ENCODE results near the gene SPINK9.

Gene SPINK9, protein sequence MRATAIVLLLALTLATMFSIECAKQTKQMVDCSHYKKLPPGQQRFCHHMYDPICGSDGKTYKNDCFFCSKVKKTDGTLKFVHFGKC

DNA sequence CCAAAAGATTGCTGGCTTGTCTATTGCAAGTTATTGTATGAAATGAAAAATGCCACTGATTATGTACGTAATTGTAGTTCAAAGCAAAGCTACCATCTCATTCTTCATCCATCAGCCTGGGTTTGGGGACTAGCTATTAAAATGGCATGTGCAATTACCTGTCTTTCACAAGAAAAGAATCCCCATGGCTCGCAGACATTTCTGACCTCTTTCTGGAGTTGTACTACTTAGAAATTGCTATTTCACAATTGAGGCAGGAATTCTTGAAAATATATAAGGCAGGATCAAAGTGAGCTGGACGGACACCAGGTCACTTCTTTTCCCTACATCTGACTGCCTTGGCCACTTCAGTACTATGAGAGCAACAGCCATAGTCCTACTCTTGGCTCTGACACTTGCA lies at the start of gene SPINK9:
Gene SPINK9 (plus strand): TSS at position 301 of the 400 bp plus-strand sequence. CDS start 55 bp downstream, at position 356.
- TF ChIP-seq, protein P1, sequence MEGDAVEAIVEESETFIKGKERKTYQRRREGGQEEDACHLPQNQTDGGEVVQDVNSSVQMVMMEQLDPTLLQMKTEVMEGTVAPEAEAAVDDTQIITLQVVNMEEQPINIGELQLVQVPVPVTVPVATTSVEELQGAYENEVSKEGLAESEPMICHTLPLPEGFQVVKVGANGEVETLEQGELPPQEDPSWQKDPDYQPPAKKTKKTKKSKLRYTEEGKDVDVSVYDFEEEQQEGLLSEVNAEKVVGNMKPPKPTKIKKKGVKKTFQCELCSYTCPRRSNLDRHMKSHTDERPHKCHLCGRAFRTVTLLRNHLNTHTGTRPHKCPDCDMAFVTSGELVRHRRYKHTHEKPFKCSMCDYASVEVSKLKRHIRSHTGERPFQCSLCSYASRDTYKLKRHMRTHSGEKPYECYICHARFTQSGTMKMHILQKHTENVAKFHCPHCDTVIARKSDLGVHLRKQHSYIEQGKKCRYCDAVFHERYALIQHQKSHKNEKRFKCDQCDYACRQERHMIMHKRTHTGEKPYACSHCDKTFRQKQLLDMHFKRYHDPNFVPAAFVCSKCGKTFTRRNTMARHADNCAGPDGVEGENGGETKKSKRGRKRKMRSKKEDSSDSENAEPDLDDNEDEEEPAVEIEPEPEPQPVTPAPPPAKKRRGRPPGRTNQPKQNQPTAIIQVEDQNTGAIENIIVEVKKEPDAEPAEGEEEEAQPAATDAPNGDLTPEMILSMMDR (IDR thresholded peaks at IDR 0.05; ENCODE audit: low read depth, low read length, missing control alignments): no peak
- no peak for DNase-seq (ENCODE audit: low read depth)
- H3K4me3 ChIP-seq (ENCODE audit: low read depth, low read length): no peak within 1 kb of the TSS

DNA sequence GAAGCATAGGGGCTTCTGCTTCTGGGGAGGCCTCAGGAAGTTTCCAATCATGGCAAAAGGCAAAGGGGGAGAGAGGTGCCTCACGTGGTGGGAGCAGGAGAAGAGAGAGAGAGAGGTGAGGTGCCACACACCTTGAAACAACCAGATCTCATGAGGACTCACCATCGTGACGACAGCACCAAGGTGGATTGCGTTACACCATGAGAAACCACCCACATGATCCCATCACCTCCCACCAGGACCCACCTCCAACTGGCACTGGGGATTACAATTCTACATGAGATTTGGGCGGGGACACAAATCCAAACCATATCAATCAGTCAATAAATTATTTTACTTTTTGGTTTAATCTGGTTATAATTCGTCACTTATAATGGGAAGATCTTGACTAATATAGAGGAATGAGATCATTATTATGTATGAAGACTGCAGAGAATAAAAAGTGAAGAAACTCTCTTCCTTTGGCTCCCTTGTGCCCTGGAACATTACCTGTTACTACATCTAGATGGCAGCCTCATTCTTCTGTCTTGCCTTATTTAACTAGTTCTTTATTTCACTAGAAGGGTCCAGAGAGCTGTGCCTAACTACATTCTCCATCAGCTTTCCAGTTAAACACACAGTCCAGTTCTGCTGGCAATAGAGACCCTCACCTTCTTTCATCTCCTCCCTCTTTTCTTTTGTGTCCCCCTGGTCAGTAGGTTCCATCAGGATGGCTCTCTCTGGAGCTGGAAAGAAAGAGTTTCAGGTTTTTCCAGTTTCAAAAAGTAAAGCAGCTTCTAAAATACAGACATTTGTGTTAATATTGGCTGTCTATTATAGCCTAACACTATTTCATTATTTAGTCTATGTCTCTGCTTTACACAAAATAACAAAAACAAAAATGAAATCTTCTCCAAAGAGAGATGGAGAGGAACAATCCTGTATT lies 44.8 kb upstream of the SPINK9 start:
- DNase-seq (ENCODE audit: low read depth): no peak
- H3K4me3 ChIP-seq (ENCODE audit: low read depth, low read length): no peak overlapping the region
- TF ChIP-seq, protein P1 (IDR thresholded peaks at IDR 0.05; ENCODE audit: low read depth, low read length, missing control alignments): peak; percentile 33

DNA sequence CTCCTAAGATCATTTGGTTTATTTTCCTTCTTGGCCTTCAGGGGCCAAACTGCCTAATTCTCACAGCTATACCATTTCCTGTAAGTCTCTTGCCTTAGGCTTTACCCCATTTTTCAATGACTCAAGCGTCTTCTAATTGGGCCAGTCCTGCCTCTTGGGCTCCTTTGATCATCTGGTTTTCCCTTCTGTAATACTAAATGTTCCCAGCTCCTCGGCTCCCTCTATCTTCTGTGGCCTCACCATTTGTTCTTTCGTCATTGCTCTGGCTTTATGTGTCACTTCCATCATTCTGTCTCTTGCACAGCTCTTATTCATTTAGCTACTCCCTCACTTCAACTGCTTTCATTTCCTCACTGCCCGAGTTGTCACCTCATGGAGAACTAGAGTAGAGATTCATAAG lies 37.6 kb upstream of the SPINK9 start:
- no peak for DNase-seq (ENCODE audit: low read depth)
- H3K4me3 ChIP-seq (ENCODE audit: low read depth, low read length): no peak overlapping the region
- TF ChIP-seq, protein P1 (IDR thresholded peaks at IDR 0.05; ENCODE audit: low read depth, low read length, missing control alignments): no peak

DNA sequence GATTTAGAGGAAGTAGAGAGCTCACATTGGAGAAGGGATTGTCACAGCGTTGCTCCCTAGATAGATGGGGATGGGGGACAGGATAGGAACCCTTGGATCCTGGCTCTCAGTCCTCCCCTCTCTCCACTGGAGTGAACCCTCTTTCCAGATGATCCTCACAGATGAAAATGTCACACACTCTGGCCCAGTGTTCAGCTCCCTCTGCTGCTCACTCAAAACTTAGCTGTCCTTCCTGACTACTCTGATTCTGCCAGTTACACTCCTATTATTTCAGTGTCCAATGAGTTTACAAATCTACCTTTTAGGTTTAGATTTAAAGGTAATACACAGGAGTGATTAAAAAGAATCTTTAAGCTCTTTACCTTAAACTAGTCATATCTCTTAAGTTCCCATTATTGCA lies 28.9 kb upstream of the SPINK9 start:
- TF ChIP-seq, protein P1 (IDR thresholded peaks at IDR 0.05; ENCODE audit: low read depth, low read length, missing control alignments): no peak
- DNase-seq (ENCODE audit: low read depth): no peak
- no peak overlapping the region for H3K4me3 ChIP-seq (ENCODE audit: low read depth, low read length)

DNA sequence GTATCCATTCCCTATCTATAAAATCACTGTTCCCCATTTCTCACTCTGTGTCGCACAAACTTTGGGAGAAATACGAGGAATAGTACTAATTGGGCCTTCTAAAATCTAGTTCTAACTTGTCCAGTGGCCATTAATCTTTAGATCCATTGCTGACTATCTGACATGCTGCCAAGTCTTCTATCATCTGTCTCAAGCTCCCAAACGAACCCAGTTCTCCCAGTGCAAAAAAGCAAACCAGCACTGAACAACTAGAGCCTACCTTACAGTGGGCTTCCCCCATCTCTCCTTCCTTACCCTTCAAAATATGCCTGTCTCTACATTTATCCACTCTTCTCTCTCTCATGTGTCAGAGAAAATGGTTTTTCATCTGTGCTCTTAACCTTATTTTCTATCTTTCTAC lies 26.3 kb upstream of the SPINK9 start:
- TF ChIP-seq, protein P1 (IDR thresholded peaks at IDR 0.05; ENCODE audit: low read depth, low read length, missing control alignments): no peak

DNA sequence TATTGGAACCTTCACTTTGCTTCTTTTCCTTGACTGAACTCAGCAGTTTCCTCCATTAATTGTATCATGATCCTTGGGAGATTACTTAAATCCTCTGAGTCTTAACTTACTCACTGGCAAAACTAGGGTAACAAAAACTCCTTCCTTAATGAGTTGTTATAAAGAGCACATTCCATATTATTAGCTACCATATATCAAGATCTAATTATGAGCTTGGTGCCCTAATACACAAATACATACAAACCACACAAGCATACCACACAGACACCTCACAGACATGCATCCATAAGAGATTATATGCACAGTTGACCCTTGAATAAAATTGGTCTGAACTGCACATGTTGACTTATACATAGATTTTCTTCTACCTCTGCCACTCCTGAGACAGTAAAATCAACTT lies 25.6 kb upstream of the SPINK9 start:
- no peak for DNase-seq (ENCODE audit: low read depth)
- TF ChIP-seq, protein P1 (IDR thresholded peaks at IDR 0.05; ENCODE audit: low read depth, low read length, missing control alignments): no peak
- H3K4me3 ChIP-seq (ENCODE audit: low read depth, low read length): no peak overlapping the region

More for the DNA sequence above, 26.3 kb upstream of the SPINK9 start:
- no peak for DNase-seq (ENCODE audit: low read depth)
- H3K4me3 ChIP-seq (ENCODE audit: low read depth, low read length): no peak overlapping the region

Data from GM12864 (cell line).